NCI-H2227 (cell line): ENCODE data around the gene KCTD17.

ENCODE experiments used
- DNase-seq: peaks from one replicate; lab custom pipeline; 2025; ENCODE audit not compliant: unreplicated experiment; lab: John Stamatoyannopoulos, UW

Gene KCTD17

GRCh38 chr22:37039466-37039865 lies 12.1 kb upstream of the KCTD17 start:
- DNase-seq: no peak

- DNase-seq: no peak
These were observed 8.2 kb upstream of the KCTD17 start for GRCh38 chr22:37043209-37043827.

GRCh38 chr22:37043828-37044538 lies 7.6 kb upstream of the KCTD17 start:
- peak; percentile 25 for DNase-seq

GRCh38 chr22:37044634-37045625 lies 6.6 kb upstream of the KCTD17 start:
- DNase-seq: no peak

GRCh38 chr22:37045958-37046357 lies 5.6 kb upstream of the KCTD17 start:
- DNase-seq: no peak

GRCh38 chr22:37046589-37046988 lies 5.0 kb upstream of the KCTD17 start:
- DNase-seq: no peak

GRCh38 chr22:37047006-37047405 lies 4.5 kb upstream of the KCTD17 start:
- no peak for DNase-seq

- DNase-seq: no peak
These were observed 3.4 kb upstream of the KCTD17 start for GRCh38 chr22:37048133-37048532.

- DNase-seq: no peak
These were observed 2.3 kb upstream of the KCTD17 start for GRCh38 chr22:37049224-37049623.

- DNase-seq: no peak
These were observed 629 bp upstream of the KCTD17 start for GRCh38 chr22:37050913-37051312.

GRCh38 chr22:37052386-37053309 lies 1.1 kb downstream of the KCTD17 start:
- no peak for DNase-seq

GRCh38 chr22:37053310-37054055 lies 1.9 kb downstream of the KCTD17 start:
- no peak for DNase-seq

GRCh38 chr22:37054056-37054395 lies 2.5 kb downstream of the KCTD17 start:
- no peak for DNase-seq

- no peak for DNase-seq
These were observed 3.2 kb downstream of the KCTD17 start for GRCh38 chr22:37054600-37055365.

GRCh38 chr22:37056246-37056645 lies 4.7 kb downstream of the KCTD17 start:
- no peak for DNase-seq

GRCh38 chr22:37057226-37057625 lies 5.7 kb downstream of the KCTD17 start:
- DNase-seq: no peak

GRCh38 chr22:37057796-37058510 lies 6.4 kb downstream of the KCTD17 start:
- DNase-seq: no peak

GRCh38 chr22:37058917-37059701 lies 7.6 kb downstream of the KCTD17 start:
- no peak for DNase-seq
